HepG2 (cell line): Measurements from ENCODE around the gene CD4. TPM values are rescaled to one million over a fixed set of nuclear protein-coding genes. Genes with fewer than 3 reads are reported as not detected.

Experiments
- ETV5 ChIP-seq: IDR thresholded peaks from 2 replicates; pipeline ENCODE4 v1.6.1; 2018; ENCODE audit warnings: missing biosample characterization, missing genetic modification reagents, inconsistent platforms, borderline replicate concordance
- KDM4B ChIP-seq: sonication (generic); formaldehyde crosslinking; IDR thresholded peaks from 2 replicates; pipeline ENCODE4 v1.4.0; 2020; ENCODE audit warnings: missing genetic modification reagents
- NCOA5 ChIP-seq: sonication (generic); formaldehyde crosslinking; IDR thresholded peaks from 2 replicates; pipeline ENCODE4 v1.4.0; 2020; ENCODE audit warnings: missing genetic modification reagents
- YEATS4 ChIP-seq: sonication (generic); formaldehyde crosslinking; IDR thresholded peaks from 2 replicates; pipeline ENCODE4 v1.4.0; 2020; ENCODE audit warnings: missing genetic modification reagents, borderline replicate concordance
- polyA plus RNA-seq, 8 experiments: library from polyadenylated mRNA; depleted of rRNA in 3 of 8; stranded (reverse) in 7 of 8; unstranded in 1 of 8; fragments of >200 nt; fragmentation: Illumina TruSeq in 4 of 8; extraction: Trizol in 4 of 8; gene quantifications; 2 replicates each; pipeline versions ENCODE4 v1.2.1 to v1.2.3, GENCODE V29; 2011 to 2016; ENCODE audit warnings: low read depth in 4 of 8, missing spikeins in 1 of 8, mixed read lengths in 1 of 8; ENCODE audit not compliant: insufficient read depth in 1 of 8
- total RNA-seq, 5 experiments: library from RNA; depleted of rRNA; stranded (reverse); fragments of >200 nt; fragmentation: Illumina TruSeq; extraction: Trizol; gene quantifications; 2 replicates each; pipeline ENCODE4 v1.2.3, GENCODE V29; 2016; ENCODE audit warnings: low read depth in 1 of 5
- TF ChIP-seq, protein P1 (sequence below): sonication (generic); formaldehyde crosslinking; conservative IDR thresholded peaks from 2 replicates; pipeline ENCODE4 v1.4.0; 2020; ENCODE audit warnings: mild to moderate bottlenecking, missing genetic modification reagents, moderate library complexity
- TF ChIP-seq, protein P2 (sequence below): IDR thresholded peaks from 2 replicates; pipeline ENCODE4 v1.6.1; 2016; ENCODE audit warnings: low read depth, missing genetic modification reagents, missing compliant biosample characterization
- TF ChIP-seq, protein P3 (sequence below): sonication (generic); formaldehyde crosslinking; IDR thresholded peaks from 2 replicates; pipeline ENCODE4 v1.4.0; 2020; ENCODE audit warnings: mild to moderate bottlenecking, low read depth, missing genetic modification reagents
- TF ChIP-seq, protein P4 (sequence below): sonication (generic); formaldehyde crosslinking; IDR thresholded peaks from 2 replicates; pipeline ENCODE4 v1.4.0; 2020; ENCODE audit warnings: missing genetic modification reagents
- TF ChIP-seq, protein P5 (sequence below): sonication (generic); formaldehyde crosslinking; IDR thresholded peaks from 2 replicates; pipeline ENCODE4 v1.4.0; 2020; ENCODE audit warnings: missing genetic modification reagents

The CD4 gene
- total and polyA plus RNA-seq, 2 of the 13 experiments (the other 11 are each of a cell fraction or from before 2014, with no cell fraction given) = 0.07 to 0.95 TPM

DNA sequence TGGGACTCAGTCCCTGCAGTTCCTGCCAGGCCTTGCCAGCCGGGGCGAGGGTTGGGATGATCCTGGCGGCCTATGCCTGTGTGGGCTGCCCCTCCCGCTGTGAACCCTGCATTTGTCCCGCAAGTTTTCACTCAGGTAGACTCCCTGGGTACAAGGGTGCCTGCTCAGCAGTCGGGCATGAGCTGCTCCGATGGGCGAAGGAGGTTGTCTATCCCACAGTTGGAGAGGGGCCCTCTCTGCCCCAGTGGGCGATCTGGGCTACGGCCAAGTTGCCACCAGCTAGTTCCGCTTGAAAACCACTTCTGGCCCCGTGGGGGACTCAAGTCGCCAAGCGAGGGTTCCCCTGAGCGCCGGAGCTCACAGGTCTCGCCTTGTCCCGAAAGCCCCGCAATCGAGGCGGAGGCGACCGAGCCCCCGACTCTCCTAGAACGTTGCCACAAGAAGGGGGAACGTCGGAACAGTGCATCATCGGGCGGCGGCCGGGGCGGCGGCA lies 77.6 kb downstream of the CD4 start (continued):
- no peak for TF ChIP-seq NCOA5 (CRISPR knock-in tag)
- TF ChIP-seq, protein P1, sequence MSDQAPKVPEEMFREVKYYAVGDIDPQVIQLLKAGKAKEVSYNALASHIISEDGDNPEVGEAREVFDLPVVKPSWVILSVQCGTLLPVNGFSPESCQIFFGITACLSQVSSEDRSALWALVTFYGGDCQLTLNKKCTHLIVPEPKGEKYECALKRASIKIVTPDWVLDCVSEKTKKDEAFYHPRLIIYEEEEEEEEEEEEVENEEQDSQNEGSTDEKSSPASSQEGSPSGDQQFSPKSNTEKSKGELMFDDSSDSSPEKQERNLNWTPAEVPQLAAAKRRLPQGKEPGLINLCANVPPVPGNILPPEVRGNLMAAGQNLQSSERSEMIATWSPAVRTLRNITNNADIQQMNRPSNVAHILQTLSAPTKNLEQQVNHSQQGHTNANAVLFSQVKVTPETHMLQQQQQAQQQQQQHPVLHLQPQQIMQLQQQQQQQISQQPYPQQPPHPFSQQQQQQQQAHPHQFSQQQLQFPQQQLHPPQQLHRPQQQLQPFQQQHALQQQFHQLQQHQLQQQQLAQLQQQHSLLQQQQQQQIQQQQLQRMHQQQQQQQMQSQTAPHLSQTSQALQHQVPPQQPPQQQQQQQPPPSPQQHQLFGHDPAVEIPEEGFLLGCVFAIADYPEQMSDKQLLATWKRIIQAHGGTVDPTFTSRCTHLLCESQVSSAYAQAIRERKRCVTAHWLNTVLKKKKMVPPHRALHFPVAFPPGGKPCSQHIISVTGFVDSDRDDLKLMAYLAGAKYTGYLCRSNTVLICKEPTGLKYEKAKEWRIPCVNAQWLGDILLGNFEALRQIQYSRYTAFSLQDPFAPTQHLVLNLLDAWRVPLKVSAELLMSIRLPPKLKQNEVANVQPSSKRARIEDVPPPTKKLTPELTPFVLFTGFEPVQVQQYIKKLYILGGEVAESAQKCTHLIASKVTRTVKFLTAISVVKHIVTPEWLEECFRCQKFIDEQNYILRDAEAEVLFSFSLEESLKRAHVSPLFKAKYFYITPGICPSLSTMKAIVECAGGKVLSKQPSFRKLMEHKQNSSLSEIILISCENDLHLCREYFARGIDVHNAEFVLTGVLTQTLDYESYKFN (CRISPR knock-in tag) = no peak
- TF ChIP-seq, protein P2, sequence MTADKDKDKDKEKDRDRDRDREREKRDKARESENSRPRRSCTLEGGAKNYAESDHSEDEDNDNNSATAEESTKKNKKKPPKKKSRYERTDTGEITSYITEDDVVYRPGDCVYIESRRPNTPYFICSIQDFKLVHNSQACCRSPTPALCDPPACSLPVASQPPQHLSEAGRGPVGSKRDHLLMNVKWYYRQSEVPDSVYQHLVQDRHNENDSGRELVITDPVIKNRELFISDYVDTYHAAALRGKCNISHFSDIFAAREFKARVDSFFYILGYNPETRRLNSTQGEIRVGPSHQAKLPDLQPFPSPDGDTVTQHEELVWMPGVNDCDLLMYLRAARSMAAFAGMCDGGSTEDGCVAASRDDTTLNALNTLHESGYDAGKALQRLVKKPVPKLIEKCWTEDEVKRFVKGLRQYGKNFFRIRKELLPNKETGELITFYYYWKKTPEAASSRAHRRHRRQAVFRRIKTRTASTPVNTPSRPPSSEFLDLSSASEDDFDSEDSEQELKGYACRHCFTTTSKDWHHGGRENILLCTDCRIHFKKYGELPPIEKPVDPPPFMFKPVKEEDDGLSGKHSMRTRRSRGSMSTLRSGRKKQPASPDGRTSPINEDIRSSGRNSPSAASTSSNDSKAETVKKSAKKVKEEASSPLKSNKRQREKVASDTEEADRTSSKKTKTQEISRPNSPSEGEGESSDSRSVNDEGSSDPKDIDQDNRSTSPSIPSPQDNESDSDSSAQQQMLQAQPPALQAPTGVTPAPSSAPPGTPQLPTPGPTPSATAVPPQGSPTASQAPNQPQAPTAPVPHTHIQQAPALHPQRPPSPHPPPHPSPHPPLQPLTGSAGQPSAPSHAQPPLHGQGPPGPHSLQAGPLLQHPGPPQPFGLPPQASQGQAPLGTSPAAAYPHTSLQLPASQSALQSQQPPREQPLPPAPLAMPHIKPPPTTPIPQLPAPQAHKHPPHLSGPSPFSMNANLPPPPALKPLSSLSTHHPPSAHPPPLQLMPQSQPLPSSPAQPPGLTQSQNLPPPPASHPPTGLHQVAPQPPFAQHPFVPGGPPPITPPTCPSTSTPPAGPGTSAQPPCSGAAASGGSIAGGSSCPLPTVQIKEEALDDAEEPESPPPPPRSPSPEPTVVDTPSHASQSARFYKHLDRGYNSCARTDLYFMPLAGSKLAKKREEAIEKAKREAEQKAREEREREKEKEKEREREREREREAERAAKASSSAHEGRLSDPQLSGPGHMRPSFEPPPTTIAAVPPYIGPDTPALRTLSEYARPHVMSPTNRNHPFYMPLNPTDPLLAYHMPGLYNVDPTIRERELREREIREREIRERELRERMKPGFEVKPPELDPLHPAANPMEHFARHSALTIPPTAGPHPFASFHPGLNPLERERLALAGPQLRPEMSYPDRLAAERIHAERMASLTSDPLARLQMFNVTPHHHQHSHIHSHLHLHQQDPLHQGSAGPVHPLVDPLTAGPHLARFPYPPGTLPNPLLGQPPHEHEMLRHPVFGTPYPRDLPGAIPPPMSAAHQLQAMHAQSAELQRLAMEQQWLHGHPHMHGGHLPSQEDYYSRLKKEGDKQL (CRISPR knock-in tag) = no peak
- no peak for TF ChIP-seq ETV5 (CRISPR knock-in tag)
- TF ChIP-seq KDM4B (CRISPR knock-in tag) = no peak
- TF ChIP-seq, protein P3, sequence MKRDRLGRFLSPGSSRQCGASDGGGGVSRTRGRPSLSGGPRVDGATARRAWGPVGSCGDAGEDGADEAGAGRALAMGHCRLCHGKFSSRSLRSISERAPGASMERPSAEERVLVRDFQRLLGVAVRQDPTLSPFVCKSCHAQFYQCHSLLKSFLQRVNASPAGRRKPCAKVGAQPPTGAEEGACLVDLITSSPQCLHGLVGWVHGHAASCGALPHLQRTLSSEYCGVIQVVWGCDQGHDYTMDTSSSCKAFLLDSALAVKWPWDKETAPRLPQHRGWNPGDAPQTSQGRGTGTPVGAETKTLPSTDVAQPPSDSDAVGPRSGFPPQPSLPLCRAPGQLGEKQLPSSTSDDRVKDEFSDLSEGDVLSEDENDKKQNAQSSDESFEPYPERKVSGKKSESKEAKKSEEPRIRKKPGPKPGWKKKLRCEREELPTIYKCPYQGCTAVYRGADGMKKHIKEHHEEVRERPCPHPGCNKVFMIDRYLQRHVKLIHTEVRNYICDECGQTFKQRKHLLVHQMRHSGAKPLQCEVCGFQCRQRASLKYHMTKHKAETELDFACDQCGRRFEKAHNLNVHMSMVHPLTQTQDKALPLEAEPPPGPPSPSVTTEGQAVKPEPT (CRISPR knock-in tag) = no peak
- no peak for TF ChIP-seq YEATS4 (CRISPR knock-in tag)
- TF ChIP-seq, protein P4, sequence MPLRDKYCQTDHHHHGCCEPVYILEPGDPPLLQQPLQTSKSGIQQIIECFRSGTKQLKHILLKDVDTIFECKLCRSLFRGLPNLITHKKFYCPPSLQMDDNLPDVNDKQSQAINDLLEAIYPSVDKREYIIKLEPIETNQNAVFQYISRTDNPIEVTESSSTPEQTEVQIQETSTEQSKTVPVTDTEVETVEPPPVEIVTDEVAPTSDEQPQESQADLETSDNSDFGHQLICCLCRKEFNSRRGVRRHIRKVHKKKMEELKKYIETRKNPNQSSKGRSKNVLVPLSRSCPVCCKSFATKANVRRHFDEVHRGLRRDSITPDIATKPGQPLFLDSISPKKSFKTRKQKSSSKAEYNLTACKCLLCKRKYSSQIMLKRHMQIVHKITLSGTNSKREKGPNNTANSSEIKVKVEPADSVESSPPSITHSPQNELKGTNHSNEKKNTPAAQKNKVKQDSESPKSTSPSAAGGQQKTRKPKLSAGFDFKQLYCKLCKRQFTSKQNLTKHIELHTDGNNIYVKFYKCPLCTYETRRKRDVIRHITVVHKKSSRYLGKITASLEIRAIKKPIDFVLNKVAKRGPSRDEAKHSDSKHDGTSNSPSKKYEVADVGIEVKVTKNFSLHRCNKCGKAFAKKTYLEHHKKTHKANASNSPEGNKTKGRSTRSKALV = no peak
- TF ChIP-seq, protein P5, sequence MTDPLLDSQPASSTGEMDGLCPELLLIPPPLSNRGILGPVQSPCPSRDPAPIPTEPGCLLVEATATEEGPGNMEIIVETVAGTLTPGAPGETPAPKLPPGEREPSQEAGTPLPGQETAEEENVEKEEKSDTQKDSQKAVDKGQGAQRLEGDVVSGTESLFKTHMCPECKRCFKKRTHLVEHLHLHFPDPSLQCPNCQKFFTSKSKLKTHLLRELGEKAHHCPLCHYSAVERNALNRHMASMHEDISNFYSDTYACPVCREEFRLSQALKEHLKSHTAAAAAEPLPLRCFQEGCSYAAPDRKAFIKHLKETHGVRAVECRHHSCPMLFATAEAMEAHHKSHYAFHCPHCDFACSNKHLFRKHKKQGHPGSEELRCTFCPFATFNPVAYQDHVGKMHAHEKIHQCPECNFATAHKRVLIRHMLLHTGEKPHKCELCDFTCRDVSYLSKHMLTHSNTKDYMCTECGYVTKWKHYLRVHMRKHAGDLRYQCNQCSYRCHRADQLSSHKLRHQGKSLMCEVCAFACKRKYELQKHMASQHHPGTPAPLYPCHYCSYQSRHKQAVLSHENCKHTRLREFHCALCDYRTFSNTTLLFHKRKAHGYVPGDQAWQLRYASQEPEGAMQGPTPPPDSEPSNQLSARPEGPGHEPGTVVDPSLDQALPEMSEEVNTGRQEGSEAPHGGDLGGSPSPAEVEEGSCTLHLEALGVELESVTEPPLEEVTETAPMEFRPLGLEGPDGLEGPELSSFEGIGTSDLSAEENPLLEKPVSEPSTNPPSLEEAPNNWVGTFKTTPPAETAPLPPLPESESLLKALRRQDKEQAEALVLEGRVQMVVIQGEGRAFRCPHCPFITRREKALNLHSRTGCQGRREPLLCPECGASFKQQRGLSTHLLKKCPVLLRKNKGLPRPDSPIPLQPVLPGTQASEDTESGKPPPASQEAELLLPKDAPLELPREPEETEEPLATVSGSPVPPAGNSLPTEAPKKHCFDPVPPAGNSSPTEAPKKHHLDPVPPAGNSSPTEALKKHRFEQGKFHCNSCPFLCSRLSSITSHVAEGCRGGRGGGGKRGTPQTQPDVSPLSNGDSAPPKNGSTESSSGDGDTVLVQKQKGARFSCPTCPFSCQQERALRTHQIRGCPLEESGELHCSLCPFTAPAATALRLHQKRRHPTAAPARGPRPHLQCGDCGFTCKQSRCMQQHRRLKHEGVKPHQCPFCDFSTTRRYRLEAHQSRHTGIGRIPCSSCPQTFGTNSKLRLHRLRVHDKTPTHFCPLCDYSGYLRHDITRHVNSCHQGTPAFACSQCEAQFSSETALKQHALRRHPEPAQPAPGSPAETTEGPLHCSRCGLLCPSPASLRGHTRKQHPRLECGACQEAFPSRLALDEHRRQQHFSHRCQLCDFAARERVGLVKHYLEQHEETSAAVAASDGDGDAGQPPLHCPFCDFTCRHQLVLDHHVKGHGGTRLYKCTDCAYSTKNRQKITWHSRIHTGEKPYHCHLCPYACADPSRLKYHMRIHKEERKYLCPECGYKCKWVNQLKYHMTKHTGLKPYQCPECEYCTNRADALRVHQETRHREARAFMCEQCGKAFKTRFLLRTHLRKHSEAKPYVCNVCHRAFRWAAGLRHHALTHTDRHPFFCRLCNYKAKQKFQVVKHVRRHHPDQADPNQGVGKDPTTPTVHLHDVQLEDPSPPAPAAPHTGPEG = no peak
